T follicular helper cell (primary cell): ENCODE results near the gene ALK.

Experiments used
- DNase-seq: peaks from one replicate; pipeline ENCODE4 v3.0.0-alpha.2; 2020; ENCODE audit warnings: low read depth

The ALK gene

DNA sequence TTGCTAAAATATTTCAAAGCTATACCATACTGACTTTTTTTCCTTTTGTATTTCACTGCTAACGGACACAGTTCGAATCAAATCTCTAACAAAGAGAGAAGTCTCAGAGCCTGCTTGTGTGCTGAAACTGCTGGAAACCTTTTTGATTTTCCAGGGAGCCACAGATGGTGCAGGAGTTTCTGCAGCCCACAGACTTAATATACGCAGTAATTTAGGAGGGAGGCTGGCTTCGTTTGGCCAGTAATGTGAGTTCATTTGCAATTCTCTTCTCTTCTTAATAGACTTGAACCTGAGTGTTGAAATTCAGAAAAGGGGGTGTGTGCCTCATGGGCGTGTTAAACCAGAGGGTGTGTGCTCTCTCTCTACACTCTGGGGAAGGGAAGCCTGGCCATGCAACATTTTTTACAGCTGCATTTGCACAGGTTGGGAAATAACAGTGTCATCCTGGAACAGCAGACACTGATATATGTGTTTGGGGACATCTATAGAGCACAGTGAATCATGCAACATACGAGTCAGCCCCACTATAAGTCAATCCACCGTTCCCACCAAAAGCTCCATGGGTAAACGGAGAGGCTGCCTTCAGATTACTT lies 473.2 kb downstream of the ALK start:
- DNase-seq: no peak

DNA sequence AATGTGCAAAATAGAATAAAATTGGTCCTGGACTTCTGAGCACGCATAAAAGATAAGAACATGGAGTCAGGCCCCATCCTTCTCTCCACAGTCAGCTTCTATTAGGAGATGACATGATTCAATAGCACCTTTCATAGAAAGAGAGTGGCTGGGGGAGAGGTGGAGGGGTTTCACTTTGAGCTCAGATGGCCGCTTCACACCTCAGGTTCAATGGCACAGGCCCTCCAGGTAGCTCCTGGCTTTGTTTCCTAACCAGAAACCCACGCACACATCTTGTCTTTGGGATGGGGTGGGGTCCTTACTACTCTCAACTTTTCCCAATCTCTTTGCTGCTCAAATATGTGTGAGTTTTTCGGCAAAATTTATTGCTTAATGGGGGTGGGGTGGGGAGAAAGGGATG lies 473.9 kb downstream of the ALK start:
- no peak for DNase-seq

DNA sequence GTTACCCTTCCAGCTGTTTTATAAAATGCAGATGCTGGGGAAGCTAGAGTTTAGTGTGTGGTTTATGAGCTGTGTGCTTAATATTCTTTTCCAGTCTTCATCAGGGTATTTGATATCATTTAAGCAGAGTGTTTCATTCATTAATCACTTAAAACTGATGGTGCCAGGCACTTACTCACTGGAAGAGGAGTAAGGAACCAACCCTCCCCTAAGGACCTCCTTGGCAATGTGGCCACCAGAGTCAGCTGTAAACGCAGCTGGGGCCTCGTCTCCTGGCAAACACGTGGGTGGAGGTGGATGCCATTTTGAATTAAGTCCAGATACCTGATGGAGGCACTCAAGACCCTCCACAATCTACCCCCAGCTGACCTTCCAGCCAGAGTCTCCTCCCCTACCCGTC lies 474.5 kb downstream of the ALK start:
- no peak for DNase-seq

DNA sequence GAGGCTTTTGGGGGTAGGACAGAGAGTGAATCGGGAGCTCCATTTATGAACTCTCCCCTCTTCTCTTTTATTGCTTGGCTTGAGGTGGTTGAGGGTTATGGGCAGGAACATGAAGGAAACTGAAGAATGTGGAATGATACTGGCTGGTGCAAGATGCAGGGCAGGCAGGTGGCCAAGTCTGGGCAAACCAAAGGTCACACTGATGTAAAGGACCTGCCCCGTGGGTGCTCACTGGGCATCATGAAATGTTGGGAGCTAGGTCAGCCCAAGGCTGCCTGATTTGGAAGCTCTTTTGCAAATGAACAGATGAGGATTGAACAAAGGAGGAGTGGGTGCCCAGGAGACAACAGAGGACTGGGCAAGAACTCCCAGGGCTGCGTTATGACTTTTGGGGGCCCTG lies 477.2 kb downstream of the ALK start:
- DNase-seq: no peak

DNA sequence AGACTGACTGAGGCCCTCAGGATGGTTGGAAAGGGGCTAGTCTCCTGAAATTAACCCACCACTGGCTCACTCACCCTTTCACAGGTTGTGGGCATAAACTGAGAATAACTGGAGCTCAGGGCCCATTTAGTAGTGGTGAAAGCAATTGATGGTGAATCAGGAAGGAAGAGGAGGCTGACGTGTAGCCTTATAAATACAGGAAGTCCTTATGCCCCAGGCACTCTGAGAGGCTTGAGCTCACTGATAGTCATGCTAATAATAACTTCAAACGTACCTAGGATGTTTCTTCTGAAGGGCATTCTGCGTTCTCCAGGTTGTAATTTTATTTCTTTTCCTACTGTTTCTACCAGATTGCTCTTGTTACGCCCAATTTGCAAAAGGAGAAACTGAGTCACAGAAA lies 477.8 kb downstream of the ALK start:
- no peak for DNase-seq

DNA sequence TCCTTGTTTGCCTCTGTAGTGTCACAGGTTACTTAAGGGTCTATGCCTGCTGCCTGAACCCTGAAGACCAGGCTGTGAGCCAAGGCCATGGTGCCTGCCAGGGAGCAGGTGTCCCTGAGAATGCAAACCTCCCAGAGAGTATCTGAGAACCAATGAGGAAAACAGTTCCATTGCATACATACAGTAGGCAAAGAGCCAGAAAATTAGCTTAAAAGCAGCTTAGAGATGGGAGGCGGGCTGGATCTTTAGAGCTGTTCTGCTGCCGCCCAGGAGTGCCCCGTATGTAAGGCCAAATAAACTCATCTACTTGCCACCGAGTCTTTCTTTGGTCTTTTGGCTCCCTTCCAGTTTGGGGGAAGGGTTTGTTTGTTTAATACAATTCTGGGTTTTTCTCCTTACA lies 478.2 kb downstream of the ALK start:
- no peak for DNase-seq

DNA sequence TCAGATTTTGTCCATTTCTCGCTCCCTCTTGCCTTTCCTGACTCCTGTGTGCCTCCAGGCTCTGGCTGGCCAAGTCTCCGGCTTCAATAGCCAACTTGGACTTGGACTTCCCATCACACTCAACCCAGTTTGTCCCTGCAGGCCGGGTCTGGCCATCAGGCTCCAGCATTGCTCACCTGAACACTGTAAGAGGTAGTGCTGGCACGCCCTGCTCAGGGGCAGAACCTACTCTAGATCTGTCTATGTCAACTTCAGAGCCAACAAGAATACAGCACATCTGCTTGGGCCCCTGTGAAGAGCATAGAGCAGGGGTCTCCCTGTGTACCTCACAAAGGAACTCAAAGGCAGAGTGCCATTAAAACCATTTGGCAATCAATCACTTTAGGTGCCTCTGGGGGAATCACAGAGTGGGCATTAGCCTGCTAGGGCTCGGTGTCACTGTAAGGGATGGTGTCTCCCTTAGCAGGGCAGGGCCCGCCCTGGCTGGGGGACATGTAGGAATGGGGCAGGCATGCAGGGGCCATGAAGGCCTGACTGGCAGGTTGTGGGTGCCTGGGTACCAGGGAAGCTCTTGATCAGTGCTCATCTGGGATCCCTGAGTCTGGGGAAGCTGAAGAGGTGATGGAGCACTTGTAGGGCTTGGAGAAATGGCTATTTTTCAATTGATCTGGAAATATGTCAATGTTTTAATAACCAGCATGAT lies 480.3 kb downstream of the ALK start:
- no peak for DNase-seq

DNA sequence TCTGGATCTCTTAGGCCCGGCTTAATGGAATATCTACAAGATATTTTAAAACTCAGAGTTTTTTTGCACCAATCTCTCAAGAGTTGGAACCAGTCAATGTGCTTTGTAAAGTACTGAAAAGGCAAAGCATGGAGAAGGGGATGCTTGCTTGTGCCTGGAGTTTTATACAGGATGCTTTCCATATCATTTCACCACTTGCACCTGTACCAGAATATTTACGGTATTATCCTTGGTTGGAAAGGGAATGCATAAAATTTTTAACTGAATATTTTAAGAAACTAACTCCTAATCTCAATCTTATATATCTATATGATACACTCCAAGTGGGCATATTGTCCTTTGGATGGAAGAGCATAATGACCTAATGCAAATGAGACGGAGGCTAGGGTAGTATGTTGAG lies 487.5 kb downstream of the ALK start:
- no peak for DNase-seq

DNA sequence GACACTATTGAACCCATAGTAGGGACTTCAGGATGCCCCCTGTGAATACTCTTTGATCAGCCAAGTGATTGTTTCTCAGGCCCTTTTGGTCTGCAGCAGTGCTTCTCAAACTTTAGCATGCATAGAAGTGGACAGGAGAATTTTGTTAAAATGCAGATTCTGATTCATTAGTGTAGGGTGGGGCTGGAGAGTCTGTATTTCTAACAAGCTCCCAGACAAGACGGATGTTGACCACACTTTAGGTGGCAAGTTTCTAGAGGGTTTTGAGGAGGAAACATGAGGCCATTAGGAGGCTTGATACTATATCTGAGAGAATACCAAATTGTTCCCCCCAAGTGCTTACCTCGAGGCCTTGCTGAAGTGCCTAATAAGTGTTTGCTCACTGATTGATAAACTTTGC lies 488.3 kb downstream of the ALK start:
- no peak for DNase-seq

DNA sequence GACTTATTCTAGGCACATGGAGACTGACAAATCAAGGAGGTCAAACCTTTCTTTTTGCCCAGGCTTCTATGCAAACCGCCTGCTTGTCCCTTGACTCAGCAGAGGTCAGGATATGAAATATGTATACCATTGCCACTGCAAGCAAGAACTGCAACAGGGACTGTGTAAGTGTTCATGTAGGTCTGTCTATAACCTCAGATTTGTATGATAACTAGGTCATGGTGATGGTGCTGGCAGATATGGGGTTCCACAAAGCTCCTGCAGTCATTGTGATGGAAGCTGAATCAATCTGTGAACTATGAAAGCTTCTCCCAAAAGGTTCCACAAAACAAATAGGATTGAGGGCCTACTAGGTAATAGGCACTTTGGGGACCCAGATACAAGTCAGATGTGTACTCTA lies 489.9 kb downstream of the ALK start:
- DNase-seq: no peak

DNA sequence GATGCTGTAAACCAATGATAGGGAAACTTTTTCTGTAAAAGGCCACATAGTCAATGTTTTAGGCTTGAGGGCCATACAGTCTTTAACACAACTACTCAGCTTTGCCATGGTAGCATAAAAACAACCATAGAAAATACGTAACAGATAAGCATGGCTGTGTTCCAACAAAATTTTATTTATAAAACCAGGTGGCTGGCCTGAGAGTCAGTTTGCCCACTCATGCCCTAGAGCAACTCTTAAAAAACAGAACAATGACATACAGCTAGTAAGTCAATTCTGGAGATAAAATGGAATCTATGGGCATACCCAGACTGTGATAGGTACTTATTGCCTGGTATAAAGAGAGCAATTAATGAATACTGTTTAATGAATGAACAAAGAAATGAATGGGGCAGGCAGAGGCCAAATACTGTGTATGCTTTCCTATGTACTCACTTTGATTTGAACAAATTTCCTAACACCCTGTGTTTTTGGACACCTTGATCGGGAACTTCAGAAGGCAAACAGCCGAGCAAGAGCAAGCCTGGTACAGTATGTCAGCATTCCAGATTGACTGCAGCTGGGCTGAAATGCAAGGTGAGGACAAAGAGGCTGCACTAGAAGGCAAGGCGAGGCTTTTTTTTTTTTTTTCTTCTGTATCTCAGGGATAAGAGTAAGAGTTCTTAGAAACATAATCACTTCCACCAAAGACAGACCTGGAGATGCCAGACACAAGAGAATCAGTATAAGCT lies 490.8 kb downstream of the ALK start:
- no peak for DNase-seq

DNA sequence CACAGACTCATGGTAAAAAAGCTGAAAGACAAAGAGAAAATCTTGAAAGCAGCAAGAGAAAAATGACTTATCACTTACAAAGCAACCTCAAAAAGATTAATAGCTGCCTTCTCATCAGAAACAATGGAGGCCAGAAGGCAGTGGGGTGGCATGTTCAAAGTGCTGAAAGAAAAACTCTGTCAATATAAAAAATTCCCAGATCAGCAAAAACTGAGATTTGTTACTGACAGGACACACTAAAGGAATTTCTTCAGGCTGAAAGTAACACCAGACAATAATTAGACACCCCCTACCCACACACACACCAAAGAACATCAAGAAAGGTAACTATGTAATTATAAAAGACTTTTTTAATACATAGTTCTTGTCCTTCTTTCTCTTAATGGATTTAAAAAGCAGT lies 495.0 kb downstream of the ALK start:
- DNase-seq: no peak

DNA sequence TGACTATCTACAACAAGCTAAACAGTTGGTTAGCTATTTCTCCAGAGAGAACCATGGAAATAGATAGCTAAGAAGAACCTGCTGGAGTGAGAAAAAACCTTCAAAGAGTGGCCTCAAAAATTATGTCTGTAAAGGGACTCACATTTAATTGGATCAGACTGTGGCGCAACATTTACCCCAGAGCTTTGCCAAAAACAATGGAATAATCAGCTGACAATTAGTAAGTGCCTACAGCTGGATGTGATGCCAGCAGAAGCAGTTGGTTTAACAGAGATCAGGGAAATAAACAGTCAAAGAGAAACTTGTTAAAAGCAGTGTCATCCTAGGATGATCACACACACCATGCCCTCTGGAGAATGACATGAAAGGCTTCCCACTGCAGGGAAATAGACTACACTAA lies 495.5 kb downstream of the ALK start:
- DNase-seq: no peak

DNA sequence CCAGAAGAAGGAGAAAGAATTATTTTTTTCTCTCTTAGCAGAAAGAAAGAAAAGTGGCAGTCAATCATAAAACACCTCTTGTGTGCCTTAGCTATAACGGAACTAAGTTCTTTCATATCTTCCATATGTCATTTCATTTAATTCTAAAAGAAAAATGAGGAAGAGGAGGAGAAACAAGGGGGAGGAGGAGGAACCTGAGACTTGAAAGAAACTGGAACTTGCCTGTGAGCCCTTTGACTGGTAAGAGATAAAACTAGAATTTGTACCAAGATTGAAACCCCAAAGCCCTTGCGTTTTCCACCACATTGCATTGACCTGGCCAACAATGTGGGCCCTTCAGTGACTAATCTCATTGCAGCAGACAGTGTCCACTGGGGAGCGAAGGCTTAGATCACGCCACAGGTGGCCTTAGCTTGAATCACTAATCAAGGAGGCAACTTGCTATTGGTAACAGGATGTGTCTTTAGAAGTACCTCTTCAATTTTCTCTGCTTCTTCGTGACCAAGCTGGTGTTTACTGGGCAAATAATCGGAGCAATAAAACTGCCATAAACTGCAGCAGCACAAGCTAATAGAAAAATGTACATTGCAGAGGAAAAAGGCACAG lies 498.2 kb downstream of the ALK start:
- DNase-seq: no peak

DNA sequence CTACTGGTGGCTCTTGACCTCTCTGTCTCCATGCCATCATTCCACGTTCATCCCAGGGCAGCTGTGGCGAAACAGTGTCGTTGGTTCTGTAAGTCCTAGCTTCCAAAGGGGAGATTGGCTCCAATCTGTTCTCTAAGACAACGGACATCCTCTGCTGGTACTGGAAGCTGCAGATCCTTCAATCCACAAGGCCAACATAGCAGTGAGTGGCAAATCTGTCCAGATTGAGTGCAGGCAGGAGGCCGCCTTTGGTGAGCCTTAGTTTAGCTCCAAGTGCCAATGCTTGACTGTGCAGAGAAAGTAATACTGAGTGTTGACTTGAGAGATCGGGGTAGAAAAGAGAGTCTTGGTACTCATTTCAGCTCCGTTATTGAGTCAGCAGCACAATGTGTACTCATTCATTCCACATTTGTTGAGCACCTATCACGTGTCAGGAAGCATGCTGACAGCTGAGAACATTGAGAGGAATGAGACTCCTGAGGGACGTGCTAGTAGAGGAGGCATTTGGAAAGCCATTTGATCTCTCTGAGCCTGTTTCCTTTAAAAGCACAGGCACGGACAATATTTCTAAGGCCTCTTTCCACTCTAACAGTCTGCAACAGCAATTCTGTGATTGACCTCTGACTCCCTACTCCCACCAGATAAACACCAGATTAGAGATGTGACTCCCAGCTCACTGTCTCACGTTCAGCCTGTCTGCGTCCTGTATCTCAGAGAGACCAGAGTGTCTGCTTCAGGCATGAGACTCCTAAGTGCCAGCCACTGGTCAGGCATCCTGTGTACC lies 500.2 kb downstream of the ALK start:
- no peak for DNase-seq

DNA sequence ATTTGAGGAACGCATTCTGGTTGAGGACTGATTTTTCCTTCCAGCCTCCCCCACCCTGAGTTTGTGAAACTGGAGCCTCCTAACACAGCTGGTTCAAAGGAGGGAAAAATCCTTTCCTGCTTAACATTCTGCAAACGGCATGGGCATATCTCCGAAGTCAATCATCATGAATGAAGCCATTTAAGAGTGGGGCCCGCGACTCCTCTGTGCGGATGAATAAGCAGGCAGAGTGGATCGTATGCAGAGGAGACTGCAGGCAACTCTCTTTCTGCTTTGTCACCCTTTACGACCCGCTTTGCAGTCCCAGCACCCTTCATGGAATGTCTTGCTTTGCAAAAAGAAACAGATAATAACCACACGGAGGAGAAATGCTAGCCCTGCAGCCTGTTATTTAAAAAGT lies 500.9 kb downstream of the ALK start:
- DNase-seq: no peak

DNA sequence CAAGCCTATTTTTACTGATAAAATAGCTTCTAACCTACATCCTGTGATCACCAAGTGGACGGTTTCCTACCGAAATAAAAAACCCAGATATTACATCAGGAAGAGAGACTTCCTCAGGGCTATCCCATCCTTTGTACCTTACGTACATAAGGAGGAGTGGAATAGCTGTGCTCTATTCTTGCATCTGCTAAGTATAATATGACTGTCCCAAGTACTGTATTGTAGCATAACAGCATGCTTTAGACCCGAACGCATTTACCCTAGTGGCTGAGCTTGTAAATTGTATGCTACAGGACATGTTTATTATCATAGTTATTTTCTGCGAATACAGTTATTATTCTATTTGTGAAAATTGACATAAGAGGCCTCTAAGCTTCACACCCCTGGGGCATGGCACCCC lies 503.8 kb downstream of the ALK start:
- DNase-seq: no peak

DNA sequence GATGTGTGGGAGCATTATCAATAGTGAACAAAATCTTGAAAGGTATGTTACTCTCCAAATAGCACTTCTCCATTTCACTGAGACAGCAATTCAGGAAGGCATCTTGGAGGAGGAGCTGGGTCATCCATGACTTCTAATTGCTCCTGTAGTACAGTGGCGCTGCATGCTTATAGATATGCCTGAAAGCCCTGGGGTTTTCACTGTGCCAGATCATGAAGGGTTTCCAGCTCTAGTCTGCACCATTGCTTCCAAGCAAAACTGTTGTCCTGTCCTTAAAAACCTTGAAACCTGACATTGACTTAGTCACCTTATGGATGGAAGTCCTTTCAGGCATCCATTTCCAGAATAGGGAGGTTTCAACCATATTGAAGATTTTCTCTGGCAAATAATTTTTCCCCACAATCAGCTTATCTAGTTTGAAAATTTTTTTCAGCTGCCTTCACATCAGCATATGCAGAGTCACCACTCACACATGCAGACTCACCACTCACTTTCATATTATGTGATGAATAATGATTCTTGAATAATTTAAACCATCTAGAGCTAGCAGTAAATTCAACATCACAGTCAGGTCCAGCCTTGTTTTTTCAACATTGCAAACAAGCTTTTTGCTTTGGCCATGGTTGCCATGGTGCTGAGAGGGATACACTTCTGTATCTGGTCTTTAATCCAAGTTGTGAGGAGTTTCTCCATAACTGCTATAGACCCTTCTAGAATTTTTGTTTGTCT lies 509.0 kb downstream of the ALK start:
- no peak for DNase-seq

DNA sequence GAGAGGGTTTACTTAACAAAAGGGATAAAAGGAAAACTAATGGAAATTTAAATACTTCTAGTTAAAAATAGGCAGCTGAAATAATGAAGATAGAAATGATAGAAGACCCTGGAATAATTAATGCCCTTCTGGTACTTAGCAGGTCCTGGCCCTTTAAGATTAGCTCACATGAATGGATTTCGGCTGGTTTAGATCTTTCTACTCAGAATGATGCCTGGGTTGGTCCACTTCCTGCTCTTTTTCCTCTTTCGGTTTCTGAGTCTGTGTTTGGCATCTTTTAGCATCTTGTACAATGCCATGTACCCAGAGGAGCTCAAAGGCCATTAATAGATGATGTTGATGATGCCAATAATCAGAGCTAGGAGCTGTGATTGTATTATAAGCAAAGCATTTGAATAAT lies 515.7 kb downstream of the ALK start:
- no peak for DNase-seq

DNA sequence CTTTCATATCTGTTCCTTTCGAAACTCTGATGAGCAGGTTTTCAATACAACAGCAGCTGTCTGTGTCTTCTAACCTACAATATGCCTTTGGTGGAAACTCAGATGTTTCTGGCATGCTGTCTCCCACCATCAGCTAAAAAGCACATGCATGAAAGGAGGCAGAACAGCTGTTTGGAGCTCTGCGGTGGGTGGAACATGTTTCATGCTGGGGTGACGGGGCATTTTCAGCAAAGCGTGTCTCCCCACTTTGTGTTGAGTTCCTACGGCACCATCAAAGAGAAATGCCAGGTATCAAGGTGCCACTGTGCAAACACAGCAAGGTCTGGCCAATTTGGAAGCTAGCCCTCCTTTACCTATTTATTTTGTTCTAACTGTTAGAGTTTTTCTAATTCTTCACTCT lies 516.1 kb downstream of the ALK start:
- DNase-seq: no peak

DNA sequence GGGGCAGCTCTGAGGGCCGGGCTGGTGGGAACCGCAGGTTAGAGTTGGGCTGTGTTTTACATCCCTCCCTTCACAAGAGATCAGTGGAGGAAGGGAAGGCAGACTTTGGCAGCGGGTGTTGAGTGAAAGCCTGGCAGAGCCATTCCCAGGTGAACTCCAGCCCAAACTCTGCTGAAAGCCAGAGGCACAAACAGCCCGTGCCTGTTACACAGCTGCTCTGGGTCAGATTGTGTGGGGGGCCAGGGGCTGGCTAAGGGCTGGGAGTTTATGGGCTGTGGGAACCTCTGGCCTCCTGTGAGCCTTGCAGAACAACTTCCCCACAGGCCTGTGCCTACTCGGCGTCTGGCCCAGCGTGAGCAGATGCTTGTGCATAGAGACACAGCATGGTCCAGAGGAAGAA lies 519.4 kb downstream of the ALK start:
- DNase-seq: no peak
